Keratinocyte (primary cell): ENCODE measurements around the gene PELI1. TPM values are rescaled to one million over a fixed set of nuclear protein-coding genes. Genes with fewer than 3 reads are reported as not detected.

Experiments used
- DNase-seq: peaks from one replicate; pipeline ENCODE4 v3.0.0-alpha.2; 2011; ENCODE audit warnings: low read depth, missing footprints, low spot score
- FAIRE-seq: peaks from 2 replicates; lab custom pipeline; 2011; peaks lifted over from hg19 to GRCh38; lab: Jason Lieb, UNC
- H2AFZ ChIP-seq: 2 replicates; pipeline ENCODE4 v1.6.0; 2012; ENCODE audit warnings: low read length, control low read depth, inconsistent platforms; ENCODE audit not compliant: control insufficient read depth
- H3K27ac ChIP-seq: 2 replicates; pipeline ENCODE4 v1.5.1; 2011; ENCODE audit warnings: low read length; ENCODE audit not compliant: control insufficient read depth, insufficient read depth
- H3K27me3 ChIP-seq: 3 replicates; pipeline ENCODE4 v1.6.0; 2011; ENCODE audit warnings: low read length; ENCODE audit not compliant: control insufficient read depth, insufficient read depth; ENCODE audit errors: extremely low read depth
- H3K36me3 ChIP-seq, 2 experiments: 2 replicates in 1 of 2; 3 replicates in 1 of 2; pipeline ENCODE4 v1.5.1; 2011; ENCODE audit warnings: low read length in 2 of 2, mild to moderate bottlenecking in 1 of 2; ENCODE audit not compliant: control insufficient read depth in 2 of 2, insufficient read depth in 2 of 2; ENCODE audit errors: extremely low read depth in 1 of 2
- H3K4me1 ChIP-seq: 3 replicates; pipeline ENCODE4 v1.5.1; 2011; ENCODE audit warnings: low read length; ENCODE audit not compliant: control insufficient read depth, insufficient read depth; ENCODE audit errors: extremely low read depth
- H3K4me2 ChIP-seq: 3 replicates; pipeline ENCODE4 v1.6.0; 2011; ENCODE audit warnings: low read depth, low read length; ENCODE audit not compliant: control insufficient read depth, insufficient read depth; ENCODE audit errors: extremely low read depth
- H3K4me3 ChIP-seq, 3 experiments: fragments of 200-600 bp in 1 of 3; sonication (generic) in 1 of 3; 2 replicates in 2 of 3; 3 replicates in 1 of 3; pipeline ENCODE4 v1.5.1; 2011 to 2016; ENCODE audit warnings: low read length in 3 of 3, mild to moderate bottlenecking in 3 of 3, control low read depth in 2 of 3, inconsistent platforms in 1 of 3, low read depth in 1 of 3, mixed read lengths in 1 of 3, mixed run types in 1 of 3, moderate library complexity in 1 of 3; ENCODE audit not compliant: control insufficient read depth in 2 of 3, insufficient read depth in 2 of 3; ENCODE audit errors: extremely low read depth in 1 of 3
- H3K79me2 ChIP-seq: 2 replicates; pipeline ENCODE4 v1.6.0; 2012; ENCODE audit warnings: low read length; ENCODE audit not compliant: control insufficient read depth, insufficient read depth
- H3K9ac ChIP-seq: 3 replicates; pipeline ENCODE4 v1.6.0; 2011; ENCODE audit warnings: low read length; ENCODE audit not compliant: control insufficient read depth, insufficient read depth; ENCODE audit errors: extremely low read depth
- H3K9me1 ChIP-seq: 3 replicates; pipeline ENCODE4 v1.6.0; 2011; ENCODE audit warnings: low read length; ENCODE audit not compliant: control insufficient read depth, insufficient read depth; ENCODE audit errors: extremely low read depth
- H3K9me3 ChIP-seq: 2 replicates; pipeline ENCODE4 v1.5.1; 2012; ENCODE audit warnings: low read depth, low read length; ENCODE audit not compliant: control insufficient read depth
- H4K20me1 ChIP-seq: 3 replicates; pipeline ENCODE4 v1.6.0; 2011; ENCODE audit warnings: low read length; ENCODE audit not compliant: control insufficient read depth, insufficient read depth; ENCODE audit errors: extremely low read depth
- CTCF ChIP-seq, 3 experiments: IDR thresholded peaks in 1 of 3; conservative IDR thresholded peaks in 1 of 3; optimal IDR thresholded peaks in 1 of 3; 2 replicates in 2 of 3; 3 replicates in 1 of 3; pipeline versions ENCODE3 to v1.5.1; 2011; ENCODE audit warnings: low read length in 3 of 3, mild to moderate bottlenecking in 3 of 3, moderate library complexity in 2 of 3, control low read depth in 1 of 3, inconsistent platforms in 1 of 3; ENCODE audit not compliant: insufficient read depth in 2 of 3; ENCODE audit errors: extremely low read depth in 1 of 3
- EZH2 ChIP-seq: IDR thresholded peaks from one replicate; pipeline ENCODE4 v1.6.1; 2012; ENCODE audit warnings: inconsistent platforms, mild to moderate bottlenecking, low read length, moderate library complexity
- dilution Hi-C: fragments of 300-500 bp; cut with MboI; formaldehyde crosslinking; loops from one replicate; pipeline ENCODE4 v1.7.0; 2020; ENCODE audit warnings: low sequenced_read_pairs; ENCODE audit not compliant: extremely low pct_ligation_motif_present
- polyA plus RNA-seq, 5 experiments: library from polyadenylated mRNA; depleted of rRNA in 3 of 5; stranded (reverse) in 3 of 5; stranded (forward) in 1 of 5; unstranded in 1 of 5; fragments of >200 nt; gene quantifications; 1 replicate in 1 of 5; 2 replicates in 3 of 5; 3 replicates in 1 of 5; pipeline versions ENCODE4 v1.2.1 to v1.2.3, GENCODE V29; 2011 to 2012; ENCODE audit warnings: missing spikeins in 2 of 5, low read depth in 1 of 5, low replicate concordance in 1 of 5

PELI1 gene
- polyA plus RNA-seq, 1 donor (not counting 4 experiments of a cell fraction or from before 2014, with no cell fraction given) = 21.2 TPM

GRCh38 chr2:64063924-64064331 lies 80.3 kb downstream of the PELI1 start:
- DNase-seq (no peak), FAIRE-seq (peak; percentile 73)
- Histone ChIP-seq H3K9ac (no peak overlapping the region), H3K79me2 (no peaks in the 10 kb centered on the region), H4K20me1 (no peaks in the 10 kb centered on the region), H3K4me3 (no peak overlapping the region), H3K9me1 (no peaks in the 10 kb centered on the region), H2AFZ (peak overlapping the region; percentile 58), H3K27me3 (no peaks in the 10 kb centered on the region), H3K4me2 (no peak overlapping the region), H3K27ac (peak overlapping the region; percentile 22), H3K36me3 (no peaks in the 10 kb centered on the region), H3K9me3 (no peaks in the 10 kb centered on the region), H3K4me1 (peaks cover 22% of the 10 kb centered on the region)
- dilution Hi-C loops = no loop called here
- TF ChIP-seq EZH2 (no peak), CTCF (optimal IDR thresholded peaks at IDR 0.05 in 1 of 3, IDR thresholded peaks at IDR 0.05 in 1 of 3, conservative IDR thresholded peaks at IDR 0.05 in 1 of 3; ENCODE audit: extremely low read depth in 1 of 3, insufficient read depth in 2 of 3, low read length in 3 of 3) (no peak)

- peak overlapping the region; percentile 62 for H3K27ac ChIP-seq
Observed at GRCh38 chr2:64063454-64063853, 80.8 kb downstream of the PELI1 start.

More at GRCh38 chr2:64063454-64063853, 80.8 kb downstream of the PELI1 start:
- H3K9me3 ChIP-seq = no peaks in the 10 kb centered on the region
- dilution Hi-C loops = no loop called here
- H3K79me2 ChIP-seq = no peaks in the 10 kb centered on the region
- H3K4me2 ChIP-seq = no peak overlapping the region
- H4K20me1 ChIP-seq = no peaks in the 10 kb centered on the region
- TF ChIP-seq CTCF (optimal IDR thresholded peaks at IDR 0.05 in 1 of 3, IDR thresholded peaks at IDR 0.05 in 1 of 3, conservative IDR thresholded peaks at IDR 0.05 in 1 of 3; ENCODE audit: extremely low read depth in 1 of 3, insufficient read depth in 2 of 3, low read length in 3 of 3) (no peak), EZH2 (no peak)
- no peak overlapping the region for H3K9ac ChIP-seq
- no peak overlapping the region for H2AFZ ChIP-seq
- H3K9me1 ChIP-seq = no peaks in the 10 kb centered on the region
- FAIRE-seq (no peak), DNase-seq (no peak)
- no peaks in the 10 kb centered on the region for H3K36me3 ChIP-seq
- H3K27me3 ChIP-seq = no peaks in the 10 kb centered on the region
- H3K4me3 ChIP-seq = no peak overlapping the region
- H3K4me1 ChIP-seq = peaks cover 22% of the 10 kb centered on the region
